ENCODE measurements around the gene SNED1.

GRCh38 chr2:240948905-240949790 is 49.3 kb upstream of the SNED1 start:
- TF ChIP-seq, protein P1, sequence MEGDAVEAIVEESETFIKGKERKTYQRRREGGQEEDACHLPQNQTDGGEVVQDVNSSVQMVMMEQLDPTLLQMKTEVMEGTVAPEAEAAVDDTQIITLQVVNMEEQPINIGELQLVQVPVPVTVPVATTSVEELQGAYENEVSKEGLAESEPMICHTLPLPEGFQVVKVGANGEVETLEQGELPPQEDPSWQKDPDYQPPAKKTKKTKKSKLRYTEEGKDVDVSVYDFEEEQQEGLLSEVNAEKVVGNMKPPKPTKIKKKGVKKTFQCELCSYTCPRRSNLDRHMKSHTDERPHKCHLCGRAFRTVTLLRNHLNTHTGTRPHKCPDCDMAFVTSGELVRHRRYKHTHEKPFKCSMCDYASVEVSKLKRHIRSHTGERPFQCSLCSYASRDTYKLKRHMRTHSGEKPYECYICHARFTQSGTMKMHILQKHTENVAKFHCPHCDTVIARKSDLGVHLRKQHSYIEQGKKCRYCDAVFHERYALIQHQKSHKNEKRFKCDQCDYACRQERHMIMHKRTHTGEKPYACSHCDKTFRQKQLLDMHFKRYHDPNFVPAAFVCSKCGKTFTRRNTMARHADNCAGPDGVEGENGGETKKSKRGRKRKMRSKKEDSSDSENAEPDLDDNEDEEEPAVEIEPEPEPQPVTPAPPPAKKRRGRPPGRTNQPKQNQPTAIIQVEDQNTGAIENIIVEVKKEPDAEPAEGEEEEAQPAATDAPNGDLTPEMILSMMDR (IDR thresholded peaks at IDR 0.05; ENCODE audit: low read length) = no peak
- TF ChIP-seq EZH2 (optimal IDR thresholded peaks at IDR 0.05; ENCODE audit: low read depth, low read length) = no peak
- TF ChIP-seq EZH2phosphoT487 (IDR thresholded peaks at IDR 0.05; ENCODE audit: low read length) = no peak
